HG02981 (cell line): Measurements from ENCODE around the gene ZBTB3.
"Not testable (repeated sequence)": the region's sequence is repeated elsewhere in the genome, so short reads cannot be mapped to it uniquely, and the experiment has no call there.

Experiments used
- ATAC-seq: cut with Tn5 transposase; IDR thresholded peaks from one replicate; pipeline ENCODE4 v1.9.1; 2021; ENCODE audit warnings: mild to moderate bottlenecking, moderate library complexity; ENCODE audit not compliant: unreplicated experiment

ZBTB3 gene

GRCh38 chr11:62757846-62758788 lies 4.2 kb upstream of the ZBTB3 start:
- no peak for ATAC-seq

- no peak for ATAC-seq
Measured at GRCh38 chr11:62755086-62755615, 1.2 kb upstream of the ZBTB3 start.

GRCh38 chr11:62752994-62753735 lies 795 bp downstream of the ZBTB3 start:
- ATAC-seq: peak; percentile 1

GRCh38 chr11:62752177-62752785 lies 1.7 kb downstream of the ZBTB3 start:
- ATAC-seq: no peak

GRCh38 chr11:62749931-62750330 lies 4.0 kb downstream of the ZBTB3 start:
- not testable (repeated sequence) for ATAC-seq

- no peak for ATAC-seq
Measured at GRCh38 chr11:62747475-62748160, 6.3 kb downstream of the ZBTB3 start.

- no peak for ATAC-seq
Measured at GRCh38 chr11:62737196-62737595, 16.8 kb downstream of the ZBTB3 start.

- ATAC-seq: no peak
Measured at GRCh38 chr11:62732830-62733229, 21.1 kb downstream of the ZBTB3 start.

GRCh38 chr11:62730076-62730475 lies 23.9 kb downstream of the ZBTB3 start:
- ATAC-seq: not testable (repeated sequence)

GRCh38 chr11:62728171-62728988 lies 25.6 kb downstream of the ZBTB3 start, which contains the start of gene TTC9C:
TSS of gene TTC9C (plus strand) at chr11:62728486. CDS start at chr11:62728849, 363 bp downstream.
- ATAC-seq: no peak

- peak; percentile 38 for ATAC-seq
Measured at GRCh38 chr11:62727872-62728170, 26.1 kb downstream of the ZBTB3 start.

GRCh38 chr11:62727165-62727871 lies 26.6 kb downstream of the ZBTB3 start, which contains the start of gene HNRNPUL2:
TSS of gene HNRNPUL2 (minus strand) at chr11:62727457. CDS start at chr11:62727156, 301 bp downstream.
- ATAC-seq: peak; percentile 65

GRCh38 chr11:62726915-62727164 lies 27.1 kb downstream of the ZBTB3 start:
- ATAC-seq: no peak

GRCh38 chr11:62726156-62726914 lies 27.6 kb downstream of the ZBTB3 start:
- peak; percentile 2 for ATAC-seq

GRCh38 chr11:62725646-62726045 lies 28.3 kb downstream of the ZBTB3 start:
- no peak for ATAC-seq

- no peak for ATAC-seq
Measured at GRCh38 chr11:62724171-62724570, 29.8 kb downstream of the ZBTB3 start.

GRCh38 chr11:62721994-62722393 lies 32.0 kb downstream of the ZBTB3 start:
- no peak for ATAC-seq

- ATAC-seq: no peak
Measured at GRCh38 chr11:62719302-62719978, 34.5 kb downstream of the ZBTB3 start.
